K562 (cell line): ENCODE data around the gene CCDC68. TPM values are rescaled to one million over a fixed set of nuclear protein-coding genes. Genes with fewer than 3 reads are reported as not detected.

Experiments used
- ATAC-seq: fragments of 200-7000 bp; cut with Tn5 transposase; 3 replicates; pipeline ENCODE4 v1.9.1; 2020; ENCODE audit warnings: moderate library complexity
- BruUV-seq: library from RNA; stranded (reverse); fragments of 400-500 nt; replicated peaks from 2 replicates; lab custom pipeline; 2021; lab: Mats Ljungman, UMichigan
- CTCF ChIA-PET: fragments of 300-600 bp; formaldehyde crosslinking; extraction: SDS; loops from one replicate; lab custom pipeline; 2021; ENCODE audit warnings: low intra/inter-chr PET ratio; lab: Yijun Ruan, JAX
- POLR2A ChIA-PET: fragments of 300-600, 350-650 bp; sonication (Branson Sonifier 250); formaldehyde crosslinking; extraction: SDS; loops from one replicate; lab custom pipeline; 2021; ENCODE audit warnings: antibody characterized with exemption, inconsistent platforms; lab: Yijun Ruan, JAX
- DNase-seq, 4 experiments: peaks; one replicate each; pipeline versions ENCODE4 v3.0.0 to v3.0.0-alpha.2; 2011 to 2018; ENCODE audit warnings: low spot score in 3 of 4, mixed read lengths in 3 of 4; ENCODE audit errors: extremely low read depth in 1 of 4
- FAIRE-seq: peaks from 2 replicates; lab custom pipeline; 2011; peaks lifted over from hg19 to GRCh38; lab: Jason Lieb, UNC
- H2AFZ ChIP-seq: 2 replicates; pipeline ENCODE4 v1.6.0; 2011; ENCODE audit warnings: low read depth, low read length, control low read depth, inconsistent platforms
- H3K27ac ChIP-seq: fragments of 200-600 bp; 3 replicates; pipeline ENCODE4 v1.8.0; 2011; ENCODE audit warnings: low read depth, mild to moderate bottlenecking, control low read depth, inconsistent platforms, low read length, moderate library complexity, mixed read lengths; ENCODE audit errors: extremely low read depth
- H3K27me3 ChIP-seq, 2 experiments: fragments of 300-600 bp in 1 of 2; 2 replicates in 1 of 2; 3 replicates in 1 of 2; pipeline versions ENCODE4 v1.6.0 to v1.8.0; 2011; ENCODE audit warnings: inconsistent platforms in 2 of 2, low read length in 2 of 2, mild to moderate bottlenecking in 1 of 2, mixed read lengths in 1 of 2, moderate library complexity in 1 of 2; ENCODE audit not compliant: control insufficient read depth in 2 of 2, insufficient read depth in 2 of 2
- H3K36me3 ChIP-seq: fragments of 300-600 bp; 3 replicates; pipeline ENCODE4 v1.8.0; 2011; ENCODE audit warnings: mild to moderate bottlenecking, low read length, inconsistent platforms; ENCODE audit not compliant: control insufficient read depth, insufficient read depth
- H3K4me1 ChIP-seq, 2 experiments: fragments of 200-600 bp in 1 of 2; replicated peaks in 1 of 2; 2 replicates in 1 of 2; 3 replicates in 1 of 2; pipeline versions ENCODE4 v1.5.1 to v1.8.0; 2011; ENCODE audit warnings: inconsistent platforms in 2 of 2, low read length in 2 of 2, mild to moderate bottlenecking in 1 of 2, mixed read lengths in 1 of 2, moderate library complexity in 1 of 2; ENCODE audit not compliant: control insufficient read depth in 2 of 2, insufficient read depth in 2 of 2
- H3K4me2 ChIP-seq: 2 replicates; pipeline ENCODE4 v1.6.1; 2011; ENCODE audit warnings: low read length, control low read depth, inconsistent platforms, mixed read lengths; ENCODE audit not compliant: insufficient read depth
- H3K4me3 ChIP-seq: fragments of 200-600 bp; sonication (generic), shearing (Covaris generic); 2 replicates; pipeline ENCODE4 v1.5.1; 2016; ENCODE audit warnings: control low read depth, inconsistent platforms
- H3K79me2 ChIP-seq: fragments of 200-600 bp; 3 replicates; pipeline ENCODE4 v1.8.0; 2011; ENCODE audit warnings: low read length, inconsistent platforms; ENCODE audit not compliant: control insufficient read depth, insufficient read depth
- H3K9ac ChIP-seq, 2 experiments: 2 replicates each; pipeline versions ENCODE4 v1.6.0 to v1.6.1; 2011; ENCODE audit warnings: low read depth in 2 of 2, low read length in 2 of 2, control low read depth in 1 of 2, inconsistent platforms in 1 of 2, mild to moderate bottlenecking in 1 of 2, mixed read lengths in 1 of 2; ENCODE audit not compliant: insufficient read depth in 1 of 2
- H3K9me1 ChIP-seq: one replicate; pipeline ENCODE4 v1.6.0; 2011; ENCODE audit warnings: inconsistent platforms, mild to moderate bottlenecking, low read length, moderate library complexity; ENCODE audit not compliant: control insufficient read depth, insufficient read depth
- H3K9me3 ChIP-seq: replicated peaks from 2 replicates; pipeline ENCODE4 v1.5.1; 2011; ENCODE audit warnings: low read depth, low read length, inconsistent platforms; ENCODE audit not compliant: control insufficient read depth, insufficient read depth
- H4K20me1 ChIP-seq: replicated peaks from 2 replicates; pipeline ENCODE4 v1.6.1; 2011; ENCODE audit warnings: low read length, inconsistent platforms, mixed read lengths; ENCODE audit not compliant: control insufficient read depth, insufficient read depth
- ARID3B ChIP-seq: fragments of 250-450 bp; sonication (Bioruptor Pico); IDR thresholded peaks from 2 replicates; pipeline ENCODE4 v1.4.0; 2020; ENCODE audit warnings: borderline replicate concordance
- HNRNPH1 ChIP-seq: fragments of 200-400 bp; formaldehyde crosslinking; optimal IDR thresholded peaks from 2 replicates; pipeline ENCODE3; 2017; ENCODE audit warnings: low read depth, mild to moderate bottlenecking, low read length, moderate library complexity
- MED1 ChIP-seq: sonication (generic); formaldehyde crosslinking; IDR thresholded peaks from 2 replicates; pipeline ENCODE4 v1.8.1; 2023; ENCODE audit warnings: missing genetic modification reagents, borderline replicate concordance
- RCOR1 ChIP-seq, 2 experiments: IDR thresholded peaks; 2 replicates each; pipeline ENCODE4 v1.6.1; 2012; ENCODE audit warnings: low read depth in 2 of 2, low read length in 2 of 2, borderline replicate concordance in 1 of 2, improper control_type of control experiment in 1 of 2
- SRSF7 ChIP-seq: fragments of 200-400 bp; formaldehyde crosslinking; optimal IDR thresholded peaks from 2 replicates; pipeline ENCODE3; 2017; ENCODE audit warnings: mild to moderate bottlenecking, low read depth, low read length
- THAP12 ChIP-seq: fragments of 250-450 bp; sonication (Bioruptor Pico); IDR thresholded peaks from 2 replicates; pipeline ENCODE4 v1.9.0; 2021; ENCODE audit warnings: mild to moderate bottlenecking, inconsistent platforms
- ZNF263 ChIP-seq: sonication (generic); formaldehyde crosslinking; IDR thresholded peaks from 2 replicates; pipeline ENCODE4 v1.8.0; 2022; ENCODE audit warnings: mild to moderate bottlenecking, missing genetic modification reagents, borderline replicate concordance
- ZNF347 ChIP-seq: fragments of 450-650 bp; formaldehyde crosslinking; IDR thresholded peaks from 2 replicates; pipeline ENCODE4 v1.4.0; 2020; ENCODE audit warnings: low read depth, mild to moderate bottlenecking, moderate library complexity
- whole genome bisulfite sequencing: fragments of 100-300 bp; shearing (Covaris generic); methylation state at CpG from one replicate; pipeline ENCODE4 v1.1.6; 2016; ENCODE audit warnings: low coverage, mixed read lengths; ENCODE audit not compliant: insufficient coverage; ENCODE audit errors: missing lambda C conversion rate; 5-methylcytosine and 5-hydroxymethylcytosine counted together
- in situ Hi-C: fragments of 300-500 bp; cut with MboI; formaldehyde crosslinking; loops from 4 replicates; pipeline ENCODE4 v1.15.0; 2018; ENCODE audit warnings: inconsistent platforms, mixed read lengths
- intact Hi-C: fragments of 100-400 bp; cut with micrococcal nuclease; formaldehyde crosslinking; loops from 2 replicates; pipeline ENCODE4 v1.14.2; 2022
- polyA plus RNA-seq, 8 experiments: library from polyadenylated mRNA; depleted of rRNA in 4 of 8; stranded (reverse) in 5 of 8; unstranded in 3 of 8; fragments of >200 nt; fragmentation: Nextera tagmentation in 2 of 8; fragmentation: Illumina TruSeq in 1 of 8; extraction: Ambion mirVana in 2 of 8; extraction: Trizol in 1 of 8; gene quantifications; 2 replicates each; pipeline versions ENCODE4 v1.2.1 to v1.2.3, GENCODE V29; 2011 to 2014; ENCODE audit warnings: inconsistent platforms in 1 of 8, missing spikeins in 1 of 8
- total RNA-seq, 7 experiments: library from RNA; depleted of rRNA in 6 of 7; stranded (reverse); fragments of >200 nt in 6 of 7; fragmentation: Illumina TruSeq in 2 of 7; extraction: Trizol in 2 of 7; gene quantifications; 2 replicates each; pipeline versions ENCODE4 v1.2.1 to v1.2.3, GENCODE V29; 2011 to 2021; ENCODE audit warnings: low replicate concordance in 1 of 7

Gene CCDC68
- total and polyA plus RNA-seq, 9 of the 15 experiments (the other 6 are each of a cell fraction or from before 2014, with no cell fraction given), result 0.28 to 4.5 (median 1.4) TPM

- Histone ChIP-seq H2AFZ (no peak overlapping the region), H3K4me1 (peaks cover 0 to 13% of the 10 kb centered on the region in 2 experiments; a peak in 2 of 5 replicates), H3K9ac (no peak overlapping the region), H3K4me3 (no peak overlapping the region), H4K20me1 (no peaks in the 10 kb centered on the region), H3K4me2 (no peak overlapping the region), H3K79me2 (no peaks in the 10 kb centered on the region), H3K27me3 (no peaks in the 10 kb centered on the region), H3K27ac (no peak overlapping the region), H3K9me1 (no peaks in the 10 kb centered on the region), H3K36me3 (no peaks in the 10 kb centered on the region), H3K9me3 (no peaks in the 10 kb centered on the region)
- WGBS, result 25% methylated on average over 4 of the region's 4 CpGs
- POLR2A ChIA-PET, result no interaction called here
- FAIRE-seq, result no peak
- intact Hi-C loops, result no loop called here
- TF ChIP-seq MED1 (CRISPR knock-in tag) (no peak), ZNF347 (CRISPR knock-in tag) (no peak), ARID3B (CRISPR knock-in tag) (no peak), SRSF7 (no peak), HNRNPH1 (no peak), ZNF263 (CRISPR knock-in tag) (no peak), THAP12 (CRISPR knock-in tag) (no peak), RCOR1 (IDR thresholded peaks at IDR 0.05; ENCODE audit: borderline replicate concordance in 1 of 2, low read depth in 2 of 2, low read length in 2 of 2) (no peak)
- CTCF ChIA-PET, result no interaction called here
- no peak for DNase-seq
- in situ Hi-C loops, result no loop called here
- no peak for ATAC-seq
- BruUV-seq, result no TSS peak
Observed at GRCh38 chr18:54879691-54880090, 79.6 kb downstream of the CCDC68 start.
